Nucleus accumbens (tissue), 56 donors: ENCODE measurements around the gene SGSM2.
A peak's percentile ranks its signal among the peaks of the same experiment; 100 is the strongest.

Experiments used
- DNase-seq, 56 donors: peaks; one replicate each; lab custom pipeline; 2025; lab: John Stamatoyannopoulos, UW

The SGSM2 gene

DNA sequence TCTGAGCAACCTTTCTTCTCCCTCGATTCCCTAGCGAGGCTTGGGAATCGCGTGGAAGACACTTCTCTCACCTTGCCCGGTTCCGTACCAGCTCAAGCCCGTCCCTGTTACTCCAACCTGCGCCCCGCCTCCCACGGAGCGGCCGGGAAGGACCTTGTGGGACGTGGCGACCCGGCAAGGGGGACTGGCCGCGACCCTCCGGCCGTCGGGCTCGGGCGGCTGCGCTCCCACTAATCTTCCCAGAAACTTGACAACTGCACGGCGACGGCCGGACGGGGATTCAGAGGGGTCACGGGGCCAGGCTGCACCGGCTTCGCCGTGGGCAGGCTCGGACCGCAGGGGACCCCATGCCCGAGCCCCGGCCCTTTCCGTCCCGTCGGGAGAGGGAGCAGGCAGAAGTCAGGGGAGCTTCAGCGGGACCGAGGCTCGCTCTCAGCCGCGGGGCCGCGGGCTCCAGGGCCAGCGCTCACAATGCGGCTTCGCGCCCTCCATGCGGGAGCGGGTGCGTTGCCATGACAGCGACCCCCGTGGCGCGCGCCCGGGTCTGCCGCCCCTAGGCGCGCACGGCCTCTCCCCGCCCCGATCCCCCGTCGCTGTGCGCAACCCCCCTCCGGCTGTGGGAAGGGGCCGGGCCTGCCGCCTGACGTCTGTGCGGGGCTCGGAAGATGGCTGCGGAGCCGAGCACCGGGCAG lies at the start of gene SGSM2:
Gene SGSM2 (plus strand): TSS at position 650 of the 692 bp plus-strand sequence. CDS start 188 bp downstream, outside the sequence.
- DNase-seq: peak in 50 of 56 donors; percentile 14 to 81 (median 48)

- DNase-seq: no peak
These were observed 47.3 kb upstream of the SGSM2 start for GRCh38 chr17:2289878-2290478.

DNA sequence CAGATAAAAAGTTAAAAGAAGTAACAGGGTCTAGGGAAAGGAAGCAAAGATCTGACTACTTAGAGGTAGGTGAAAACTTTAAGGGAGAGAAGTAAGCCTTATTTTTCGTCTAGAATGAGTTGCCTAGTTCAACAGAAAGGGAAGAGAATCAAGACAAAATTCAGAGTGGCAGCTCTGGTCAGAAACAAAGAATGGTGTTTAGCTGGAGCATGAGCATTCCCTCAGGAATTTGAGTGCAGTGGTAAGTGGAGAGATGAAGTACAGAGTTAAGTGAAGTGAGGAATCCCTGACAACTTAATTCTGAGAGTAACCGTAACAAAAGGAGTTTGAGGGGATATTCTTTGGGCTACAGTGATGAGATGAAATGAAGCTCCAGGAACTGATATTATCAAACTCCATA lies 45.2 kb upstream of the SGSM2 start:
- no peak for DNase-seq

DNA sequence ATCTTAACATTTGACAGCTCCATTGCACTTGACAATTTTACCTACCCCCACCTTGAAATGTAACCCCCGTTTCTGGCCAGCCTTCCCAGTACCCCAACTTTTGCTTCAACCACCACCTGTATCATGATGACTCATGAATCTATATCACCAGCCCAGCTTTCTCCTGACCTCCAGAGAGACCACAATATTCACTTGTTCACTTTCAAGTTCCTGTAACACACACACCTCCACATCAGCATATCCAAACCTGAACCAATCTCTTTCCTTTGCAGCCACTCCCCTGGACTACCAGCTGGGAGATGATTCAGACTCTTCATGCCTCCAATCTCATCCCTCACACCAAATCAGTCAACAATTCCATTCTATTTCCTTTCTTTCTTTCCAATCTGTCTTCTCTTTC lies 41.7 kb upstream of the SGSM2 start:
- DNase-seq: no peak

GRCh38 chr17:2297023-2297422 lies 40.3 kb upstream of the SGSM2 start:
- DNase-seq: no peak

DNA sequence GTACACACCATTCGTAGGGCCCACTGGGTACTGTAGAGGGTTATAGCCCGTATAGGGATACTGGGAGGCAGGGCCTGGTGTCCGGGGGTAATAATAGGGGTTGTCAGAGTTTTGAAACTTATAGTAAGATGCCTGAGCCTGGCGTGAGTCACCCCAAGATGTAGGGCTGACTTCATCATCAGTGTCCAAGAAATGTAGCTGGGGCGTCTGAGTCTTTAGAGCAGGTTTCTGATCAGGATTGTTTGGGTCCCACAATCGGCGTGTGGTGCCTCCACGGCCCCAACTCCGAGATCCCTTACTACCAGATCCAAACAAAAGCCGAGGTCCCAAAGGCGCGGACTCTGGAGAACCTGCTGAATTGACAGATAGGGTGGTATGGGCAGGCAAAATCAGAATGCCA lies 38.2 kb upstream of the SGSM2 start:
- DNase-seq: no peak

GRCh38 chr17:2299756-2300155 lies 37.5 kb upstream of the SGSM2 start:
- no peak for DNase-seq

DNA sequence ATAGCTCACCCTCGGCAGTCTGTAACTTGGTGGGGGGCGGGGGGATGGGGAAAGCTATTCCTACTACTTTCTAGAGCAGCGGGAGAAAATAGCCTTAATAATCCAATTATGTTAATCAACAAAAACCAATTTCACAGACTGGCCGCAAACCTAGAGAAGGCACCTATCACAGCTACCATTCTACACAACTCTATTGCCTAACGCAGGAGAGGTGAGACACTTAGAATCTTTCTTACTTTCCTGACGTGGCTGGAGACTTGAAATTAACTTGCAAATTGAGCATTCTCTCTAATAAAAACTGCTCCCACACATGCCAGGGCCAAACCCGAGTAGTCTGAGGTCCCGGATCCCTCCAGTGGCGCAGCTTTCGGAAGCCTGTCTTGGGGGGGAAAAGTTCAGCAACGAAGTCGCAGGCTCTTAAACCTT lies 34.5 kb upstream of the SGSM2 start:
- DNase-seq: peak in 2 of 56 donors; percentile 40 to 59

DNA sequence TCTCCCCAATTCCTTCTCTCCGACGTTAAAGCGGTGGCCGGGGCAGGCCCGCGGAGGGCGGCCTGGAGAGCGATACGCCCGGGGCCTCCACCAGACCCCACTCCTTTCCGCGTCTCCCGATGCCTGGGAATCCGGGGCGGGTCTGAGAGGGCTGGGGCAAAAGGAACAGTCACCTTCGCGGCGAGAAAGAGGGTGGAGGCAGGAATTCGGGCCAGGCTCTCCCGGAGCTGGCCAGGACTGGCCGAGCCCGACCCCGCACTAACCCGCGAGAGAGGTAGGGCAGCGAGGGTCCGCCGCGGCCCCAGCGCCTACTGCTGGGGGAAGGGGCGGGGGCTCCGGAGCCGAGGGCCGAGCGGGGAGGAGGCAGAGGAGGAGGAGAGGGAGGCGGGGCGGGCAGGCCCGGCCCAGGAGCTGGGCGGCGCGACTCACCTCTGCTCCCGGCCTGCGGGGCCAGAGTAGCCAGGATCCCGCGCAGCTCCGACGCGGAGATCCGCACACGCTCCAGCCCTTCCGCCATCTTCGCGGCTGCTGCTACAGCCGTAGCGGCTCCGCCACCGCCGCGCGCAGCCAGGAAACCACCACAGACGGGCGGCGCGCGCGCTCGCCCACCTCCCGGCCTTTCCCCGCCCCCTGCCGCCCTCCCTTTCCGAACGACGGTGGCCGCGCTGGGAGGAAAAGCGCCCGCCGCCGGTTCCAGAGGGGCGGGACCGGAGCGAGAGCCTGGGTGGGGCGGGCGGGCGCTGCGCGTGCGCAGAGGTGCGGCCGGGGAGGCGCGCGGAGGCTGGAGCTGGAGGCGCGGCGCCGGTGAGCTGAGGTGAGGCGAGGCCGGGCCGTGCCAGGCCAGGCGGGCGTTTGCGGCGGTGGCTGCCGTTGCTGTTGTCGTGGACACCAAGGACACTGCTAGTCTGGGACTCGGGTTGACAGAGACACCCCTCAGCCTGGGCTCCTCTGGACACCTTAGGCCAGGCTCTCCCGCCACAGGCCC lies 33.8 kb upstream of the SGSM2 start, which contains the start of the genes SMG6 and SRR:
Gene SMG6 (minus strand): TSS at position 582 of the 985 bp plus-strand sequence. CDS start 65 bp downstream, at position 517.
Gene SRR (plus strand): TSS at position 747 of the 985 bp plus-strand sequence. CDS start 11,611 bp downstream, outside the sequence.
- peak in 55 of 56 donors; percentile 34 to 96 (median 87) for DNase-seq

DNA sequence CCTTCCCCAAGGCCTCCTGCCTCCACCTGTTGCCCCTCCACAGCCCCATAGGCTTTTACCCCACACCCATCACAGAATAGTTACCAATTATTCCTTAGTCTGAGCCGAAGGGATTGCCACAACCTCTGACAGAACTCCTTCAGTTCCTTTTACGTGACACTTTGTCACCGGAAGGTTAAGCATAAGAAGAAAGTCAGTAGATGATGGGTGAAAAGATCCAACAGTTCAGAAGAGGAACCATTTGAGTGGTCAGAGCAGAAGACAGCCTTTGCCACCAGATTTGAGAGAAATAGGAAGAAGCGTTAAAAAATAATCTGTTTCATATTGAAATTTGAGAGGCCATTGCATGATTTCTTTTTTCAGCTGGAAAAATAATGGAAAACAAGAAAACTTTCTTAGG lies 32.4 kb upstream of the SGSM2 start:
- no peak for DNase-seq

- DNase-seq: no peak
These were observed 27.8 kb upstream of the SGSM2 start for GRCh38 chr17:2309338-2310154.

GRCh38 chr17:2312736-2313135 lies 24.6 kb upstream of the SGSM2 start:
- no peak for DNase-seq

GRCh38 chr17:2316916-2317205 lies 20.4 kb upstream of the SGSM2 start:
- peak in 18 of 56 donors; percentile 1 to 60 (median 10) for DNase-seq

DNA sequence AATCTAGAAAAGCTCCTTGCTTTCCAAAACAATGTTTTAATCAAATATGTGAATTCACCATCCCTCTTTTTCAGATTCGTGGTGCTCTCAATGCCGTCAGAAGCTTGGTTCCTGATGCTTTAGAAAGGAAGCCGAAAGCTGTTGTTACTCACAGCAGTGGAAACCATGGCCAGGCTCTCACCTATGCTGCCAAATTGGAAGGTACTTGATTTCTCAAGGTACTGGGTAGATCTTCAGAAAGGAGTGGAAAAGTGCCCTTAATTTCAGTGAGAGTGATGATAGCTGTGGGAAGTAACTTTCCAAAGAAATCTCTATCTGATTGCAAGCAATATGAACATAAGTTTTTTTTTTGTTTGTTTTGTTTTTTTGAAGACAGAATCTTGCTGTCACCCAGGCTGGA lies 19.5 kb upstream of the SGSM2 start:
- no peak for DNase-seq

- DNase-seq: no peak
These were observed 18.2 kb upstream of the SGSM2 start for GRCh38 chr17:2319051-2319450.

GRCh38 chr17:2321399-2321798 lies 15.9 kb upstream of the SGSM2 start:
- DNase-seq: no peak

DNA sequence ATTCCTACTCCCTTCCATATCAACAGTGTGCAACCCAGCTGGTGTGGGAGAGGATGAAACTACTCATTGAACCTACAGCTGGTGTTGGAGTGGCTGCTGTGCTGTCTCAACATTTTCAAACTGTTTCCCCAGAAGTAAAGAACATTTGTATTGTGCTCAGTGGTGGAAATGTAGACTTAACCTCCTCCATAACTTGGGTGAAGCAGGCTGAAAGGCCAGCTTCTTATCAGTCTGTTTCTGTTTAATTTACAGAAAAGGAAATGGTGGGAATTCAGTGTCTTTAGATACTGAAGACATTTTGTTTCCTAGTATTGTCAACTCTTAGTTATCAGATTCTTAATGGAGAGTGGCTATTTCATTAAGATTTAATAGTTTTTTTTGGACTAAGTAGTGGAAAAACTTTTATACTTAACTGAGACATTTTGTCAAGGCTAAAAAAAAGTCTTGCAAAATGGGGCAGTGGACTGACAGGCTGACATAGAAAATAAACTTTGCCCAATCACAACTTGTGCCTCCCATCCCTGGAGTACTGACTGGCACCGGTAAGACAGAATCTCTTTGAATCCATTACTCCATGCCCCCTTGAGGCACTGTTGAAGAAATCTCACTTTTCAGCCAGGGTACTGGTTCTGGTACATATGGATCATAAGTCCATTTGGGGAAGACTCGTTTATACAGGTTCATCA lies 13.5 kb upstream of the SGSM2 start:
- DNase-seq: no peak

DNA sequence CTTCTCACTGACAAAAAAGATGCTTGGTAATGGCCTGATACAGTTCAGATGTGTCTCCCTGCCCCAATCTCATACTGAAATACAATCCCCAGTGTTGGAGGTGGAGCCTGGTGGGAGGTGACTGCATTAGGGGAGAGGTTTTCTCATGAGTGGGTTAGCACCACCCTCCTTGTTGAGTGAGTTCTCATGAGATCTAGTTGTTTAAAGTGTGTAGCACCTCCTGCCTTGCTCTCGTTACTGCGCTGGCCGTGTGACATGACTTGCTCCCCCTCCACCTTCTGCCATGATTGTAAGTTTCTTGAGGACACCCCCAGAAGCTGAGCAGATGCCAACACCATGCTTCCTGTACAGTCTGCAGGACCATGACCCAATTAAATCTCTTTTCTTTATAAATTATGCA lies 6.0 kb upstream of the SGSM2 start:
- no peak for DNase-seq

DNA sequence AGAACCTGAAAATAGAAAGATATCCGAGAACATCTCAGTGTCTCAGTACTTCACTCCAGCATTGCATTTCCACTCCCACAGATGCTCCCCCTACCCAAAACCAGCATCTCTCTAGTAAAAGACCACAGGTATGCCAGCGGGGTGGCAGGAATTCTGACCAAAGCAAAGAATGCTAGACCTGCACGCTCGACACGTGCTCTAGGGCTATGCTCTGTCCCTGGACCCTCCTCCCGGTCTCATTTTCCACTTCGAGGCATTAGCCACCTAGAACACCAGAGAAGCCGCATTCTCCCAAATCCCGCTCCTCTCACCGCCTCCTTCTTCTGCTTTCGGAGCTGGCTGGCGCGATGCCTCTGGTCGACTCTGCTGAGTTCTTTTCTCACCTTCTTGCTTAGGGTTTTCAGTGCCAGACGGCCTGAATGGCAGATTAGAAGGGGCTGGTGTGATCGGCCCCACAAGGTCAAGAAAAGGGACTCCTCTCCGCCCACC lies 1.5 kb upstream of the SGSM2 start:
- DNase-seq: peak in 2 of 56 donors; percentile 37 to 50
